GM12878 (cell line): ENCODE results near the gene COPG2.

ENCODE experiments used
- CEBPB ChIP-seq, 2 experiments: fragments of 150-350 bp in 1 of 2; IDR thresholded peaks; 2 replicates each; pipeline ENCODE4 v1.6.1; 2012 to 2014; ENCODE audit warnings: low read depth in 2 of 2, low read length in 2 of 2, borderline replicate concordance in 1 of 2, inconsistent platforms in 1 of 2
- CHD4 ChIP-seq: fragments of 200-600 bp; sonication (generic); IDR thresholded peaks from 2 replicates; pipeline ENCODE4 v1.6.1; 2016; ENCODE audit warnings: mild to moderate bottlenecking
- JUND ChIP-seq: IDR thresholded peaks from 2 replicates; pipeline ENCODE4 v1.6.1; 2012; ENCODE audit warnings: low read depth, mild to moderate bottlenecking, low read length, improper control_type of control experiment, moderate library complexity
- MYC ChIP-seq: IDR thresholded peaks from 2 replicates; pipeline ENCODE4 v1.6.1; 2011; ENCODE audit warnings: mild to moderate bottlenecking, low read length, moderate library complexity, inconsistent platforms; ENCODE audit not compliant: insufficient read depth, insufficient replicate concordance, insufficient read length, severe bottlenecking
- POLR2A ChIP-seq: IDR thresholded peaks from 2 replicates; pipeline ENCODE4 v1.6.1; 2011; ENCODE audit warnings: low read depth, mild to moderate bottlenecking, low read length
- POLR2AphosphoS5 ChIP-seq: IDR thresholded peaks from 2 replicates; pipeline ENCODE4 v1.6.1; 2011; ENCODE audit warnings: mild to moderate bottlenecking, low read length, inconsistent platforms
- SIX5 ChIP-seq: IDR thresholded peaks from 2 replicates; pipeline ENCODE4 v1.6.1; 2011; ENCODE audit warnings: mild to moderate bottlenecking, low read depth, low read length, moderate library complexity; ENCODE audit not compliant: severe bottlenecking
- SMAD1 ChIP-seq: fragments of 450-650 bp; IDR thresholded peaks from 2 replicates; pipeline ENCODE4 v1.6.1; 2018; ENCODE audit warnings: mild to moderate bottlenecking, low read depth; ENCODE audit not compliant: partially characterized antibody
- SREBF1 ChIP-seq: IDR thresholded peaks from 2 replicates; pipeline ENCODE4 v1.6.1; 2012; ENCODE audit warnings: mild to moderate bottlenecking, low read length
- TAF1 ChIP-seq: IDR thresholded peaks from 2 replicates; pipeline ENCODE4 v1.6.1; 2011; ENCODE audit warnings: mild to moderate bottlenecking, low read depth, low read length, borderline replicate concordance
- TF ChIP-seq, protein P1 (sequence below): fragments of 450-650 bp; formaldehyde crosslinking; IDR thresholded peaks from 2 replicates; pipeline ENCODE4 v1.5.0; 2022; ENCODE audit warnings: mild to moderate bottlenecking, missing genetic modification characterization
- TF ChIP-seq, protein P2 (sequence below), 3 experiments: IDR thresholded peaks in 2 of 3; conservative IDR thresholded peaks in 1 of 3; 2 replicates each; pipeline ENCODE4 v1.5.1; 2011; ENCODE audit warnings: low read depth in 3 of 3, low read length in 3 of 3, mild to moderate bottlenecking in 3 of 3, control low read depth in 2 of 3, moderate library complexity in 2 of 3, inconsistent platforms in 1 of 3, mixed read lengths in 1 of 3; ENCODE audit not compliant: control insufficient read depth in 2 of 3, insufficient read depth in 1 of 3; ENCODE audit errors: extremely low read depth in 1 of 3

DNA sequence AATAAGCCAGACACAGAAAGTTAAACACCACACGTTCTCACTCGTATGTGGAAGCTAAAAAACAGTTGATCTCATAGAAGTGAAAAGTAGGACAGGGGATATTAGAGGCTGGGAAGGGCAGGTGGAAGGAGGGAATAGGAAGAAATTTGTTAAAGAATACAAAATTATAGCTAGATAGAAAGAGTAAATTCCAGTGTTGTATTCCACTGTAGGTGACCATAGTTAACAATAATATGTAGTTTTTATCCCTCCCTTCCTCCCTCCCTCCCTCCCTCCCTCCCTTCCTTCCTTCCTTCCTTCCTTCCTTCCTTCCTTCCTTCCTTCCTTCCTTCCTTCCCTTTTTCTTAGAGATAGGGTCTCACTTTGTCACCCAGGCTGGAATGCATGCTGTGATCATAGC is 196.6 kb downstream of the COPG2 start:
- TF ChIP-seq SMAD1 (no peak), CEBPB (IDR thresholded peaks at IDR 0.05; ENCODE audit: borderline replicate concordance in 1 of 2, low read depth in 2 of 2, low read length in 2 of 2) (no peak), MYC (no peak), POLR2A (no peak), SIX5 (no peak), SREBF1 (no peak), POLR2AphosphoS5 (no peak), JUND (no peak), TAF1 (no peak), CHD4 (no peak)
- TF ChIP-seq, protein P1, sequence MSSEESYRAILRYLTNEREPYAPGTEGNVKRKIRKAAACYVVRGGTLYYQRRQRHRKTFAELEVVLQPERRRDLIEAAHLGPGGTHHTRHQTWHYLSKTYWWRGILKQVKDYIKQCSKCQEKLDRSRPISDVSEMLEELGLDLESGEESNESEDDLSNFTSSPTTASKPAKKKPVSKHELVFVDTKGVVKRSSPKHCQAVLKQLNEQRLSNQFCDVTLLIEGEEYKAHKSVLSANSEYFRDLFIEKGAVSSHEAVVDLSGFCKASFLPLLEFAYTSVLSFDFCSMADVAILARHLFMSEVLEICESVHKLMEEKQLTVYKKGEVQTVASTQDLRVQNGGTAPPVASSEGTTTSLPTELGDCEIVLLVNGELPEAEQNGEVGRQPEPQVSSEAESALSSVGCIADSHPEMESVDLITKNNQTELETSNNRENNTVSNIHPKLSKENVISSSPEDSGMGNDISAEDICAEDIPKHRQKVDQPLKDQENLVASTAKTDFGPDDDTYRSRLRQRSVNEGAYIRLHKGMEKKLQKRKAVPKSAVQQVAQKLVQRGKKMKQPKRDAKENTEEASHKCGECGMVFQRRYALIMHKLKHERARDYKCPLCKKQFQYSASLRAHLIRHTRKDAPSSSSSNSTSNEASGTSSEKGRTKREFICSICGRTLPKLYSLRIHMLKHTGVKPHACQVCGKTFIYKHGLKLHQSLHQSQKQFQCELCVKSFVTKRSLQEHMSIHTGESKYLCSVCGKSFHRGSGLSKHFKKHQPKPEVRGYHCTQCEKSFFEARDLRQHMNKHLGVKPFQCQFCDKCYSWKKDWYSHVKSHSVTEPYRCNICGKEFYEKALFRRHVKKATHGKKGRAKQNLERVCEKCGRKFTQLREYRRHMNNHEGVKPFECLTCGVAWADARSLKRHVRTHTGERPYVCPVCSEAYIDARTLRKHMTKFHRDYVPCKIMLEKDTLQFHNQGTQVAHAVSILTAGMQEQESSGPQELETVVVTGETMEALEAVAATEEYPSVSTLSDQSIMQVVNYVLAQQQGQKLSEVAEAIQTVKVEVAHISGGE (CRISPR knock-in tag), result no peak
- TF ChIP-seq, protein P2, sequence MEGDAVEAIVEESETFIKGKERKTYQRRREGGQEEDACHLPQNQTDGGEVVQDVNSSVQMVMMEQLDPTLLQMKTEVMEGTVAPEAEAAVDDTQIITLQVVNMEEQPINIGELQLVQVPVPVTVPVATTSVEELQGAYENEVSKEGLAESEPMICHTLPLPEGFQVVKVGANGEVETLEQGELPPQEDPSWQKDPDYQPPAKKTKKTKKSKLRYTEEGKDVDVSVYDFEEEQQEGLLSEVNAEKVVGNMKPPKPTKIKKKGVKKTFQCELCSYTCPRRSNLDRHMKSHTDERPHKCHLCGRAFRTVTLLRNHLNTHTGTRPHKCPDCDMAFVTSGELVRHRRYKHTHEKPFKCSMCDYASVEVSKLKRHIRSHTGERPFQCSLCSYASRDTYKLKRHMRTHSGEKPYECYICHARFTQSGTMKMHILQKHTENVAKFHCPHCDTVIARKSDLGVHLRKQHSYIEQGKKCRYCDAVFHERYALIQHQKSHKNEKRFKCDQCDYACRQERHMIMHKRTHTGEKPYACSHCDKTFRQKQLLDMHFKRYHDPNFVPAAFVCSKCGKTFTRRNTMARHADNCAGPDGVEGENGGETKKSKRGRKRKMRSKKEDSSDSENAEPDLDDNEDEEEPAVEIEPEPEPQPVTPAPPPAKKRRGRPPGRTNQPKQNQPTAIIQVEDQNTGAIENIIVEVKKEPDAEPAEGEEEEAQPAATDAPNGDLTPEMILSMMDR (IDR thresholded peaks at IDR 0.05 in 2 of 3, conservative IDR thresholded peaks at IDR 0.05 in 1 of 3; ENCODE audit: control insufficient read depth in 2 of 3, extremely low read depth in 1 of 3, insufficient read depth in 1 of 3, low read depth in 3 of 3, low read length in 3 of 3), result no peak
